Spleen (tissue), 11 donors: Measurements from ENCODE around the gene EFNA5. TPM values are rescaled to one million over a fixed set of nuclear protein-coding genes. Genes with fewer than 3 reads are reported as not detected.

Experiments
- DNase-seq: peaks from one replicate; pipeline ENCODE4 v3.0.0-alpha.2; 2020
- H3K27ac ChIP-seq, 8 donors: fragments of 200-600 bp; sonication (generic) in 7 of 8; 1 replicate in 4 of 8; 2 replicates in 4 of 8; pipeline versions ENCODE4 v1.5.0 to v1.8.0; 2016 to 2021; ENCODE audit warnings: inconsistent platforms in 4 of 8, mild to moderate bottlenecking in 4 of 8, moderate library complexity in 1 of 8
- H3K27me3 ChIP-seq, 7 donors: fragments of 200-600 bp; sonication (generic) in 6 of 7; replicated peaks in 1 of 7; 1 replicate in 4 of 7; 2 replicates in 3 of 7; pipeline versions ENCODE4 v1.5.0 to v1.8.0; 2016 to 2021; ENCODE audit warnings: inconsistent platforms in 3 of 7, mild to moderate bottlenecking in 1 of 7
- H3K36me3 ChIP-seq, 6 donors: fragments of 200-600 bp; sonication (generic) in 5 of 6; 1 replicate in 4 of 6; 2 replicates in 2 of 6; pipeline versions ENCODE4 v1.5.0 to v1.8.0; 2016 to 2021; ENCODE audit warnings: inconsistent platforms in 2 of 6
- H3K4me1 ChIP-seq, 6 donors: fragments of 200-600 bp; sonication (generic) in 5 of 6; 1 replicate in 3 of 6; 2 replicates in 3 of 6; pipeline versions ENCODE4 v1.5.0 to v1.8.0; 2016 to 2021; ENCODE audit warnings: inconsistent platforms in 3 of 6
- H3K4me3 ChIP-seq, 8 donors: fragments of 200-600 bp; sonication (generic) in 7 of 8; 1 replicate in 4 of 8; 2 replicates in 4 of 8; pipeline versions ENCODE4 v1.5.0 to v1.8.0; 2016 to 2021; ENCODE audit warnings: inconsistent platforms in 4 of 8, mild to moderate bottlenecking in 4 of 8, moderate library complexity in 2 of 8
- H3K9me3 ChIP-seq, 8 donors: fragments of 200-600 bp; sonication (generic) in 7 of 8; 1 replicate in 4 of 8; 2 replicates in 4 of 8; pipeline versions ENCODE4 v1.5.0 to v1.8.0; 2016 to 2021; ENCODE audit warnings: inconsistent platforms in 4 of 8
- POLR2A ChIP-seq, 3 donors: fragments of 450-650 bp; IDR thresholded peaks; one replicate each; pipeline ENCODE4 v1.5.1; 2017; ENCODE audit warnings: antibody characterized with exemption in 3 of 3, mild to moderate bottlenecking in 1 of 3
- POLR2AphosphoS5 ChIP-seq, 3 donors: sonication (generic); formaldehyde crosslinking; IDR thresholded peaks; one replicate each; pipeline ENCODE4 v1.5.1; 2017; ENCODE audit warnings: antibody characterized with exemption in 3 of 3
- WGBS, 5 donors: extraction: QIAGEN DNeasy Blood & Tissue Kit in 3 of 5; methylation state at CpG; one replicate each; pipeline versions ENCODE4 v1.1.5 to v1.1.7; 2013 to 2018; 5-methylcytosine and 5-hydroxymethylcytosine counted together
- intact Hi-C: fragments of 100-400 bp; cut with DNase I; formaldehyde crosslinking; loops from one replicate; pipeline ENCODE4 v1.15.0; 2023; ENCODE audit warnings: low total_unique reads
- polyA plus RNA-seq, 3 donors: library from polyadenylated mRNA; stranded (reverse); fragments of 200-250 nt; gene quantifications; one replicate each; pipeline ENCODE4 v1.2.1, GENCODE V29; 2013
- total RNA-seq, 7 donors: library from RNA; depleted of rRNA in 3 of 7; stranded (reverse); fragments of >200 nt in 3 of 7; fragmentation: NEBNext Ultra II Directional in 4 of 7; extraction: Animal tissue kit (Norgen Biotek cat#: 25700) in 4 of 7; gene quantifications; one replicate each; pipeline versions ENCODE4 v1.1.0 to v1.2.1, GENCODE V29; 2016 to 2021
- TF ChIP-seq, protein P1 (sequence below), 11 experiments: fragments of 200-600 bp in 7 of 11; fragments of 450-650 bp in 4 of 11; sonication (generic) in 4 of 11; IDR thresholded peaks in 8 of 11; conservative IDR thresholded peaks in 3 of 11; 1 replicate in 7 of 11; 2 replicates in 4 of 11; pipeline versions ENCODE4 v1.4.0 to v1.8.0; 2016 to 2021; ENCODE audit warnings: antibody characterized with exemption in 11 of 11, inconsistent platforms in 4 of 11, mild to moderate bottlenecking in 1 of 11
- donor health status: healthy with polysubstance abuse.
- donor health status: DM: no; HTN: no; CAD: no; lungs with moderate emphysema.
- donor health status: DM: no; HTN: no; CAD: no.
- donor health status: Bipolar disorder and iron deficiency.
- donor health status: healthy.
- donor health status: DM: no; HTN: no; CAD: no.
- donor health status: DM: yes; HTN: yes; CAD: no.

Gene EFNA5
- total and polyA plus RNA-seq, 10 donors = 0.33 to 29.0 (median 12.2) TPM

DNA sequence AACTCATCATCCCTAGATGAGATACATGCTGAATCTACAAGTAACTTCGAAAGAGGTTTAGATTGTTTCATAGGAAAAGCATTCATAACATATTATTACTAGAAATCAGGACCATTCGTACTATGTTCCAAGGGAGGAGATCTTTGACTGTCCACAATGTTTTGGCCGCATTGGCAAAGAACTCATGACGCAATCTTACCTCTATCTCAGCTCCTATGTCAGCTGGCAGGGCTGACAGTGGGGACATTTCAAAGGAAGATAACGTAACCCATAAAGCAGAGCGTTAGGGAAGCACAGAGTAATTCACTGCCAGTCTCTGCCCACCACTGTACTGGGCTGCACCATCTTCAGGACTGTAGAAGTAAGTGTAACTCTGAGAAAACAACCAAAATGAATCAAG is 69.7 kb downstream of the EFNA5 start:
- 70 to 94% (median 82%) methylated on average over 6 of the region's 6 CpGs for WGBS, 5 donors
- no peak overlapping the region for H3K27ac ChIP-seq
- H3K9me3 ChIP-seq = no peaks in the 10 kb centered on the region

DNA sequence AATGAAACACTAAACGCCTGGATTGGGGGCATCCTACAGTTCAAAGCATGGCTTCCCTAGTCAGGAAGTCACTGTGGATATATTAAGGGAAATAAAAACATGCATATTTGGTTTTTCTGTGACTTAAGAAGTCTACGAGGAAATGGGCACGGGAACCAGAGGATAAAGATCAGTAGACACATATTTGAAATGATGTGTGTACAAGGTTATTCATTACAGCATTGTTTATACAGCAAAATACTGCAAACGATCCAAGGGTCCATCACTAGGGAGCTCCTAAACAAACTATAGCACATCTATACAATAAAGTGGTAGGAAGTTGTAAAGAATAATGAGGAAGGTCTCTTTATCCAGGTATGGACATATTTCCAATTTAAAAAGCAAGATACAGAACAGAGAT is 71.8 kb downstream of the EFNA5 start:
- H3K27ac ChIP-seq = no peak overlapping the region
- no peaks in the 10 kb centered on the region for H3K36me3 ChIP-seq
- DNase-seq = no peak
- H3K9me3 ChIP-seq = no peaks in the 10 kb centered on the region
- intact Hi-C loops = no loop called here
- H3K4me1 ChIP-seq = no peaks in the 10 kb centered on the region
- no peak overlapping the region for H3K4me3 ChIP-seq
- no peaks in the 10 kb centered on the region for H3K27me3 ChIP-seq
- TF ChIP-seq, protein P1, sequence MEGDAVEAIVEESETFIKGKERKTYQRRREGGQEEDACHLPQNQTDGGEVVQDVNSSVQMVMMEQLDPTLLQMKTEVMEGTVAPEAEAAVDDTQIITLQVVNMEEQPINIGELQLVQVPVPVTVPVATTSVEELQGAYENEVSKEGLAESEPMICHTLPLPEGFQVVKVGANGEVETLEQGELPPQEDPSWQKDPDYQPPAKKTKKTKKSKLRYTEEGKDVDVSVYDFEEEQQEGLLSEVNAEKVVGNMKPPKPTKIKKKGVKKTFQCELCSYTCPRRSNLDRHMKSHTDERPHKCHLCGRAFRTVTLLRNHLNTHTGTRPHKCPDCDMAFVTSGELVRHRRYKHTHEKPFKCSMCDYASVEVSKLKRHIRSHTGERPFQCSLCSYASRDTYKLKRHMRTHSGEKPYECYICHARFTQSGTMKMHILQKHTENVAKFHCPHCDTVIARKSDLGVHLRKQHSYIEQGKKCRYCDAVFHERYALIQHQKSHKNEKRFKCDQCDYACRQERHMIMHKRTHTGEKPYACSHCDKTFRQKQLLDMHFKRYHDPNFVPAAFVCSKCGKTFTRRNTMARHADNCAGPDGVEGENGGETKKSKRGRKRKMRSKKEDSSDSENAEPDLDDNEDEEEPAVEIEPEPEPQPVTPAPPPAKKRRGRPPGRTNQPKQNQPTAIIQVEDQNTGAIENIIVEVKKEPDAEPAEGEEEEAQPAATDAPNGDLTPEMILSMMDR (IDR thresholded peaks at IDR 0.05 in 8 of 11, conservative IDR thresholded peaks at IDR 0.05 in 3 of 11) = no peak
- TF ChIP-seq POLR2A (IDR thresholded peaks at IDR 0.05) = no peak
- TF ChIP-seq POLR2AphosphoS5 (IDR thresholded peaks at IDR 0.05) = no peak
- 48 to 75% (median 63%) methylated on average over 4 of the region's 4 CpGs for WGBS, 5 donors

More for the DNA sequence above, 69.7 kb downstream of the EFNA5 start:
- no peak for DNase-seq
- H3K36me3 ChIP-seq = no peaks in the 10 kb centered on the region
- TF ChIP-seq POLR2AphosphoS5 (IDR thresholded peaks at IDR 0.05) = no peak
- TF ChIP-seq, protein P1 (IDR thresholded peaks at IDR 0.05 in 8 of 11, conservative IDR thresholded peaks at IDR 0.05 in 3 of 11) = no peak
- no peak for TF ChIP-seq POLR2A (IDR thresholded peaks at IDR 0.05)
- no peaks in the 10 kb centered on the region for H3K27me3 ChIP-seq
- H3K4me3 ChIP-seq = no peak overlapping the region
- intact Hi-C loops = no loop called here
- no peaks in the 10 kb centered on the region for H3K4me1 ChIP-seq

DNA sequence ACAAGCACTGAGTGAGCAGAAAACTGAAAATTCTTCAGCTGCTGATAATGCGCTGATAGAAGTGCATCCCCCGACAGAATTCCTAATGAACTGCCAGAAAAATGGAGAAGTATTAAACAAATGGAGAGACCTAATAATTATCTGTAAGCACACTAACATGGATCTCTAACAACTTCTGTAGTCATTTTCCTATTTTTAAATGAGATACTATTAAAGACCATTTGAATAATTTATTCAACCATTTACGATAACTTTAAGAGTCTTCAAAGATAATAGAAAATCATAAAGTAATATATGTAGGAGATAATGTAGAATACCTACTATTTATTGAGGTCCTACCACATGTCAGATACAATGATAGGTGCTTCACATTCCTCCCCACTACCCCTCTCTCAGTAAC is 72.9 kb downstream of the EFNA5 start:
- intact Hi-C loops = no loop called here
- WGBS, 5 donors = 93 to 98% (median 95%) methylated on average over 3 of the region's 3 CpGs
- TF ChIP-seq, protein P1 (IDR thresholded peaks at IDR 0.05 in 8 of 11, conservative IDR thresholded peaks at IDR 0.05 in 3 of 11) = no peak
- TF ChIP-seq POLR2A (IDR thresholded peaks at IDR 0.05) (no peak), POLR2AphosphoS5 (IDR thresholded peaks at IDR 0.05) (no peak)
- Histone ChIP-seq H3K27ac (no peak overlapping the region), H3K9me3 (no peaks in the 10 kb centered on the region), H3K36me3 (no peaks in the 10 kb centered on the region), H3K4me3 (no peak overlapping the region), H3K4me1 (no peaks in the 10 kb centered on the region), H3K27me3 (no peaks in the 10 kb centered on the region)
- DNase-seq = no peak

DNA sequence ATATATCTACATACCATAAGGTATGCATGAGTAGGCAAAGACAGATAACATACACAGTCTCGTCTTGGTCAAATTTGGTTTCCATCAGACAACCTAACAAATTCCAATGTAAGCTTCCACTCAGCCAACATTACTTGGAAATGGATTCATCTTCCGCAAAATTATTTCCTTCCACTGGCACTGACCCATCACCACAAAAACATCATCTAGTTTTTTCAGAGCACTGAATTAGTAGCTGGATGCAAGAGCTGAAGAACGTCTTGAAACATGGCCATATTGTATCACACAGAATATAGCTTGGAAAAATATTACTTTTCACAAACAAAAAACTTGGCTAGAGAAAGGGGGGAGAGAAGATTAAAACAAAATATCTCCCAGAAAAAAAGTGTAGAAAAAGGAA is 73.5 kb downstream of the EFNA5 start:
- WGBS, 5 donors = 83 to 92% (median 90%) methylated on average over 3 of the region's 3 CpGs

More for the DNA sequence above, 73.5 kb downstream of the EFNA5 start:
- Histone ChIP-seq H3K27me3 (no peaks in the 10 kb centered on the region), H3K9me3 (no peaks in the 10 kb centered on the region), H3K4me3 (no peak overlapping the region), H3K36me3 (no peaks in the 10 kb centered on the region), H3K27ac (no peak overlapping the region), H3K4me1 (no peaks in the 10 kb centered on the region)
- no peak for DNase-seq
- intact Hi-C loops = no loop called here
- TF ChIP-seq POLR2AphosphoS5 (IDR thresholded peaks at IDR 0.05) (no peak), POLR2A (IDR thresholded peaks at IDR 0.05) (no peak)
- TF ChIP-seq, protein P1 (IDR thresholded peaks at IDR 0.05 in 8 of 11, conservative IDR thresholded peaks at IDR 0.05 in 3 of 11) = no peak
